ENCODE results near the gene FGGY.
"Not testable (repeated sequence)": the region's sequence is repeated elsewhere in the genome, so short reads cannot be mapped to it uniquely, and the experiment has no call there.

The FGGY gene

GRCh38 chr1:59296358-59297256 lies at the start of gene FGGY:
TSS of gene FGGY (plus strand) at chr1:59297094. CDS start at chr1:59321550, 24,456 bp downstream.
- peak; percentile 71 to 73 for DNase-seq (ENCODE audit: low read depth in 2 of 2, low spot score in 1 of 2)

GRCh38 chr1:59248758-59249157 lies 48.1 kb upstream of the FGGY start:
- no peak for DNase-seq (ENCODE audit: low read depth in 2 of 2, low spot score in 1 of 2)

GRCh38 chr1:59249396-59250137 lies 47.3 kb upstream of the FGGY start:
- no peak for DNase-seq (ENCODE audit: low read depth in 2 of 2, low spot score in 1 of 2)

- DNase-seq (ENCODE audit: low read depth in 2 of 2, low spot score in 1 of 2) = not testable (repeated sequence)
Observed at GRCh38 chr1:59251061-59251460, 45.8 kb upstream of the FGGY start.

GRCh38 chr1:59256429-59256828 lies 40.5 kb upstream of the FGGY start:
- not testable (repeated sequence) for DNase-seq (ENCODE audit: low read depth in 2 of 2, low spot score in 1 of 2)

GRCh38 chr1:59258412-59259032 lies 38.4 kb upstream of the FGGY start:
- no peak for DNase-seq (ENCODE audit: low read depth in 2 of 2, low spot score in 1 of 2)

- no peak for DNase-seq (ENCODE audit: low read depth in 2 of 2, low spot score in 1 of 2)
Observed at GRCh38 chr1:59261537-59261936, 35.4 kb upstream of the FGGY start.

GRCh38 chr1:59262631-59263030 lies 34.3 kb upstream of the FGGY start:
- DNase-seq (ENCODE audit: low read depth in 2 of 2, low spot score in 1 of 2) = no peak

- DNase-seq (ENCODE audit: low read depth in 2 of 2, low spot score in 1 of 2) = no peak
Observed at GRCh38 chr1:59263111-59263510, 33.8 kb upstream of the FGGY start.

GRCh38 chr1:59265622-59266021 lies 31.3 kb upstream of the FGGY start:
- no peak for DNase-seq (ENCODE audit: low read depth in 2 of 2, low spot score in 1 of 2)

GRCh38 chr1:59266180-59266926 lies 30.5 kb upstream of the FGGY start:
- DNase-seq (ENCODE audit: low read depth in 2 of 2, low spot score in 1 of 2) = no peak

GRCh38 chr1:59266927-59267293 lies 30.0 kb upstream of the FGGY start:
- DNase-seq (ENCODE audit: low read depth in 2 of 2, low spot score in 1 of 2) = no peak

- DNase-seq (ENCODE audit: low read depth in 2 of 2, low spot score in 1 of 2) = no peak
Observed at GRCh38 chr1:59268406-59268805, 28.5 kb upstream of the FGGY start.

- no peak for DNase-seq (ENCODE audit: low read depth in 2 of 2, low spot score in 1 of 2)
Observed at GRCh38 chr1:59271561-59272260, 25.2 kb upstream of the FGGY start.

- no peak for DNase-seq (ENCODE audit: low read depth in 2 of 2, low spot score in 1 of 2)
Observed at GRCh38 chr1:59272507-59272906, 24.4 kb upstream of the FGGY start.

GRCh38 chr1:59276439-59276851 lies 20.4 kb upstream of the FGGY start:
- DNase-seq (ENCODE audit: low read depth in 2 of 2, low spot score in 1 of 2) = no peak

- DNase-seq (ENCODE audit: low read depth in 2 of 2, low spot score in 1 of 2) = no peak
Observed at GRCh38 chr1:59278780-59279354, 18.0 kb upstream of the FGGY start.

- DNase-seq (ENCODE audit: low read depth in 2 of 2, low spot score in 1 of 2) = no peak
Observed at GRCh38 chr1:59279645-59280044, 17.2 kb upstream of the FGGY start.

- no peak for DNase-seq (ENCODE audit: low read depth in 2 of 2, low spot score in 1 of 2)
Observed at GRCh38 chr1:59282951-59283350, 13.9 kb upstream of the FGGY start.

GRCh38 chr1:59285691-59286090 lies 11.2 kb upstream of the FGGY start:
- DNase-seq (ENCODE audit: low read depth in 2 of 2, low spot score in 1 of 2) = no peak
